ENCODE measurements around the gene SNAI3. TPM values are rescaled to one million over a fixed set of nuclear protein-coding genes. Genes with fewer than 3 reads are reported as not detected.

Gene SNAI3
- total RNA-seq, 1 donor from 2014 or later = 1.2 TPM

DNA sequence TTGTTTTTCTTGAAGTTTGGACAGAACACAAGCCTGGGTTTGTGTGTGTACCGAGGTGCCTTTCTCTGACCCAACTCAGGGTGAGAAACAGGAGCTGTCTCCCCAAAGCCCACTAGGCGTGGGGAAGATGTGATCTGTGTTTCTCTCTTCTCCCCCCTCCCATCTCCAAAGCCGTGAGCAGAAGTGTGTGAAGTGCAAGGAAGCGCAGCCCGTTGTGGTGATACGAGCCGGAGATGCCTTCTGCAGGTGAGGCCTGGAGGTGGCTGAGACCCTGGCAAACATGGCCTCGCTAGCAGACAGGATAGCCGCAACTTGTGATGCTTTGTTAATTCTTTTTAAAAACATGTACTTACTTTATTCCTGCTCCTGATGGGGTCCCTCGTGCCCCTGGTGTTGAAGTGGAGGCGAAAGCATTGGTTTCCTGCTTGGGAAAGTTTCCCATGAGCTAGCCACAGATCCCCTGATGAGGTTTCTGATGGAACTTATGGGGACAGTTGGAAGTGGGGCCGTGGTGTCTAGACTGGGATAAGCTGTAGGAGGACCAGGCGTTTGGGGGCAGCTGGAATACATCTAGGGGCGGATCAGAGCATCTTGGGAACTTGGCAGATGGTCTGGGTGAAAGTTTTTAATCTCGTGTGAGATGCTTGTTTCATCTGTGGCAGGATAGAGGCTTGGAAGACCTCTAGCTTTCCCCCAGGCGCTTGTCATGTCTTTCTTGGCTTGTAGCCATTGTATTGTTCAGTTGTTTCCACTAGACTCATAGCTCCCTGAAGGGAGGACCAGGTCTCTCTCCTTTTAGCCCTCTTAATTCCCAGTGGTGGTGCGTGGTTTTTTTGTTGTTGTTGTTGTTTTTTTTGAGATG, 20.9 kb upstream of the SNAI3 start:
- TF ChIP-seq, protein P1, sequence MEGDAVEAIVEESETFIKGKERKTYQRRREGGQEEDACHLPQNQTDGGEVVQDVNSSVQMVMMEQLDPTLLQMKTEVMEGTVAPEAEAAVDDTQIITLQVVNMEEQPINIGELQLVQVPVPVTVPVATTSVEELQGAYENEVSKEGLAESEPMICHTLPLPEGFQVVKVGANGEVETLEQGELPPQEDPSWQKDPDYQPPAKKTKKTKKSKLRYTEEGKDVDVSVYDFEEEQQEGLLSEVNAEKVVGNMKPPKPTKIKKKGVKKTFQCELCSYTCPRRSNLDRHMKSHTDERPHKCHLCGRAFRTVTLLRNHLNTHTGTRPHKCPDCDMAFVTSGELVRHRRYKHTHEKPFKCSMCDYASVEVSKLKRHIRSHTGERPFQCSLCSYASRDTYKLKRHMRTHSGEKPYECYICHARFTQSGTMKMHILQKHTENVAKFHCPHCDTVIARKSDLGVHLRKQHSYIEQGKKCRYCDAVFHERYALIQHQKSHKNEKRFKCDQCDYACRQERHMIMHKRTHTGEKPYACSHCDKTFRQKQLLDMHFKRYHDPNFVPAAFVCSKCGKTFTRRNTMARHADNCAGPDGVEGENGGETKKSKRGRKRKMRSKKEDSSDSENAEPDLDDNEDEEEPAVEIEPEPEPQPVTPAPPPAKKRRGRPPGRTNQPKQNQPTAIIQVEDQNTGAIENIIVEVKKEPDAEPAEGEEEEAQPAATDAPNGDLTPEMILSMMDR (IDR thresholded peaks at IDR 0.05; ENCODE audit: unreplicated experiment) = no peak
- DNase-seq (ENCODE audit: low spot score, unreplicated experiment) = no peak
- Mint-ChIP-seq H3K4me3 (ENCODE audit: low read depth) (peak overlapping the region; percentile 64), H3K4me1 (ENCODE audit: low read depth) (peaks cover 13% of the 10 kb centered on the region), H3K36me3 (ENCODE audit: insufficient read depth) (no peaks in the 10 kb centered on the region), H3K27me3 (no peaks in the 10 kb centered on the region), H3K9me3 (ENCODE audit: low read depth) (no peaks in the 10 kb centered on the region), H3K27ac (no peak overlapping the region)

DNA sequence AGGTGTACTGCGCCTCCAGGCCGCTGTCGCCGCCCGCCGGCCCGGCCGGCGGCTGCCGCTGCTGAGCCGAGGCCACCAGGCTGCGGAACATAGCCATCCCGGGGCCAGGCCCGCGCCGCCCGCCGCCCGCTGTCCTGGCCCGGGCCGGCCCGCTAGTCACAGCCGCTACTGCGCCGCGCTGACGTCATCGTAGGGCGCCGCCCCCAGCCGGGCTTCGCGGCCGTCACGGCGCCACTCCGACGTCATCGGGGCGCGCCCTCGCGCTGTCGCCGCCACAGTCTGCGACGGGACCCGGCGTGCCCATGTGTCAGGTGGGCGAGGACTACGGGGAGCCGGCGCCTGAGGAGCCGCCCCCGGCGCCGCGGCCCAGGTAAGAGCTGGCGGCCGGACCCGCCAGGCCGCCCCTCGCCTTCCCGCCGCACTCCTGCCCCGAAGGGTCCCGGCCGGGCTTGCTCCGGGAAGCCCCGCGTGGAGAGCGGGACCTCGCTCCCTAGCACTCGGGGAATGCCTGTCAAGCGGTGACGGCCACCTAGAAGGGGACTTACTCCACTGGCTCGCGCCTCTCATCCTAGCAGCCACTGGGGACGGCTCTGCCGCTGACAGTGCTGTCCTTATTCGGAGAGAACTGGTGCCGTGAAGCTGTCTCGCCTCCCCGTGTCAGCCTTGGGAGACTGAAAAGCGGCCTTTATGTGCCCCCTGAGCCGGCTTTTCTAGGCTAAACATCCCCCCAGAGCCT, 20.1 kb upstream of the SNAI3 start, which contains the start of the genes CTU2 and RNF166:
Gene CTU2, plus strand, starts transcription at position 275 of the 736 bp plus-strand sequence. Its CDS starts 28 bp downstream, at position 303.
Gene RNF166, minus strand, starts transcription at position 180 of the 736 bp plus-strand sequence. Its CDS starts 83 bp downstream, at position 97.
- TF ChIP-seq, protein P1 (IDR thresholded peaks at IDR 0.05; ENCODE audit: unreplicated experiment) = no peak
- no peaks in the 10 kb centered on the region for H3K9me3 Mint-ChIP-seq (ENCODE audit: low read depth)
- peak within 1 kb of the TSS; percentile 77 for H3K27ac Mint-ChIP-seq
- H3K4me1 Mint-ChIP-seq (ENCODE audit: low read depth) = peaks cover 13% of the 10 kb centered on the region
- H3K27me3 Mint-ChIP-seq = no peaks in the 10 kb centered on the region
- H3K36me3 Mint-ChIP-seq (ENCODE audit: insufficient read depth) = no peaks in the 10 kb centered on the region
- peak; percentile 84 for DNase-seq (ENCODE audit: low spot score, unreplicated experiment)
- peak within 1 kb of the TSS; percentile 81 for H3K4me3 Mint-ChIP-seq (ENCODE audit: low read depth)

DNA sequence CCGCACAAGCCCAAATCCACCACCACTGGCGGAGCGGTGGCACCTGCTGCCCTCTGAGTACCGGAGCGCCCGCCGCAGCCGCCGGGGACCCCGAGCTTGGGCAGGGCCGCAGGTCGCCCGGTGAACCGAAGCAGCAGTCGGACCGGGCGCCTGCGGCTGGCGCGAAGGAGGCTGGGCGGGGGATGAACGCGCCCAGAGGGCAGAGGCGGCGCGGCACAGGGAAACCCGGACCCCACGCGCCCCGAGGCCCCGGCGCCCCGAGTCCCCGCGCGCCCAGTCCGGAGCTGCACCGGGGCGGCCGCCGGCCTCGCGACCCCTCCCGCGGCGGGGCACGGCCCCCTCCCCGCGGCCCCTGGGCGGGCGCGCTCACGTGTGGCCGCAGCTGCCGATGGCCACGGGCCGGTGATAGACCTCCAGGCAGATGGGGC, 19.5 kb upstream of the SNAI3 start:
- Mint-ChIP-seq H3K9me3 (ENCODE audit: low read depth) (no peaks in the 10 kb centered on the region), H3K4me3 (ENCODE audit: low read depth) (peak overlapping the region; percentile 81), H3K27ac (no peak overlapping the region), H3K4me1 (ENCODE audit: low read depth) (peaks cover 13% of the 10 kb centered on the region), H3K36me3 (ENCODE audit: insufficient read depth) (no peaks in the 10 kb centered on the region), H3K27me3 (no peaks in the 10 kb centered on the region)
- DNase-seq (ENCODE audit: low spot score, unreplicated experiment) = no peak
- TF ChIP-seq, protein P1 (IDR thresholded peaks at IDR 0.05; ENCODE audit: unreplicated experiment) = no peak

DNA sequence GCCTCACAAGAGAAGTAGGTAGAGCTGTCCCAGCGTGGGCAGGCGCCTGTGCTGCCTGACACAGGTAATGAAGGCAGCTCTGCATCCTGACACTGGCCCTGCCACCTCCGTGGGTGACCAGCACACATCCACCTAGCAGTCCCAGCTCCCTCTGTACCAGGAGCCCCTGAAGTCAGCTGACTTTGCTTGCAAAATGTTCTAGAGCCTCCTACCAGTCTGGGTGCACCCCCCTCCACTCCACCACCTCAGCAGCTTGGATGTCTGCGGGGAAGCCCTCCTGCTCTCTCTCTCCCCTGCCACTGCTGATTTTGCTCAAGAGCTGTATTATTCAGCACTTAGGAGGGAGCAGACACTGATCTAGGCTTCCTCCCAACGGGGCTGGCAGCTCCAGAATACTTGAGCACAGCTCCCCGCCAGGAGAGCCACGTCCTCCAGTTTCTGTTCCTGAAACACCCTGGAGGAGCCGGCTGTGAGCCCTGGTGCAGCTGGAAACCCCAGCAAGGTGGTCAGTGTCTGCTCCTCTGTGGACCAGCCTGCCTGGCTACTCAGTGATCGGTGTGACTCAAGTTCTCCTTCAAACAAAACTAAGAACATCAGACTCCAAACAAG, 18.9 kb upstream of the SNAI3 start:
- no peak for DNase-seq (ENCODE audit: low spot score, unreplicated experiment)
- Mint-ChIP-seq H3K4me3 (ENCODE audit: low read depth) (peak overlapping the region; percentile 81), H3K9me3 (ENCODE audit: low read depth) (no peaks in the 10 kb centered on the region), H3K27me3 (no peaks in the 10 kb centered on the region), H3K4me1 (ENCODE audit: low read depth) (peaks cover 13% of the 10 kb centered on the region), H3K27ac (peak overlapping the region; percentile 77), H3K36me3 (ENCODE audit: insufficient read depth) (no peaks in the 10 kb centered on the region)
- TF ChIP-seq, protein P1 (IDR thresholded peaks at IDR 0.05; ENCODE audit: unreplicated experiment) = no peak
